ENCODE data around the gene TTC1. TPM values are rescaled to one million over a fixed set of nuclear protein-coding genes. Genes with fewer than 3 reads are reported as not detected.

TTC1 gene
- total RNA-seq, 4 donors from 2014 or later = 18.3 to 38.3 (median 33.5) TPM

DNA sequence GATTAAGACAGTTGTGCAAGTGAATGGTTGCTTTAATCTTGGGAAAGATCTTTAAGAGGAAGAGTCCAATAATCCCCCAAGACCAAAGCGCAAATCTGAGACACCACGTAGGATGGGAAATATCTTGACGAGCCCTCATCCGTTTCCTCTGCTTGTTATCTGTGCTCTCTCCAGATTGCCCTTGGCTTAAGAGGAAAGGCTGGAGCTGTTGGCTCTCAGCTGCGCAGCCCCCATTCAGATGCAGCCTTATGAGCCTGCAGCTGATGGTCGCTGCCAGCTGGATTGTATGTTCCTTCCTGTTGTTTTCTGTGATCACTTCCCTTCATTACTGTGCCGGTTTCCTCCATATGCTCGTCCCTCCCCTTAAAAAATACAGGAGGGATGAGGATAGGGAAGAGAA is 62.6 kb downstream of the TTC1 start:
- DNase-seq = no peak
- no peak for TF ChIP-seq POLR2A (IDR thresholded peaks at IDR 0.05)
- TF ChIP-seq, protein P1, sequence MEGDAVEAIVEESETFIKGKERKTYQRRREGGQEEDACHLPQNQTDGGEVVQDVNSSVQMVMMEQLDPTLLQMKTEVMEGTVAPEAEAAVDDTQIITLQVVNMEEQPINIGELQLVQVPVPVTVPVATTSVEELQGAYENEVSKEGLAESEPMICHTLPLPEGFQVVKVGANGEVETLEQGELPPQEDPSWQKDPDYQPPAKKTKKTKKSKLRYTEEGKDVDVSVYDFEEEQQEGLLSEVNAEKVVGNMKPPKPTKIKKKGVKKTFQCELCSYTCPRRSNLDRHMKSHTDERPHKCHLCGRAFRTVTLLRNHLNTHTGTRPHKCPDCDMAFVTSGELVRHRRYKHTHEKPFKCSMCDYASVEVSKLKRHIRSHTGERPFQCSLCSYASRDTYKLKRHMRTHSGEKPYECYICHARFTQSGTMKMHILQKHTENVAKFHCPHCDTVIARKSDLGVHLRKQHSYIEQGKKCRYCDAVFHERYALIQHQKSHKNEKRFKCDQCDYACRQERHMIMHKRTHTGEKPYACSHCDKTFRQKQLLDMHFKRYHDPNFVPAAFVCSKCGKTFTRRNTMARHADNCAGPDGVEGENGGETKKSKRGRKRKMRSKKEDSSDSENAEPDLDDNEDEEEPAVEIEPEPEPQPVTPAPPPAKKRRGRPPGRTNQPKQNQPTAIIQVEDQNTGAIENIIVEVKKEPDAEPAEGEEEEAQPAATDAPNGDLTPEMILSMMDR (IDR thresholded peaks at IDR 0.05) = no peak
- peaks cover 0 to 31% (median 0%) of the 10 kb centered on the region in 3 donors for H3K36me3 ChIP-seq
- H3K4me1 ChIP-seq = peaks cover 0 to 10% (median 0%) of the 10 kb centered on the region in 3 donors
- H3K4me3 ChIP-seq = no peak overlapping the region
- no peaks in the 10 kb centered on the region for H3K27me3 ChIP-seq
- 61 to 79% methylated on average over 7 to 8 of the region's 8 CpGs for WGBS, 2 donors
- H3K27ac ChIP-seq = no peak overlapping the region
- intact Hi-C loops (cut with DNase I) = no loop called here
- no peaks in the 10 kb centered on the region for H3K9me3 ChIP-seq

DNA sequence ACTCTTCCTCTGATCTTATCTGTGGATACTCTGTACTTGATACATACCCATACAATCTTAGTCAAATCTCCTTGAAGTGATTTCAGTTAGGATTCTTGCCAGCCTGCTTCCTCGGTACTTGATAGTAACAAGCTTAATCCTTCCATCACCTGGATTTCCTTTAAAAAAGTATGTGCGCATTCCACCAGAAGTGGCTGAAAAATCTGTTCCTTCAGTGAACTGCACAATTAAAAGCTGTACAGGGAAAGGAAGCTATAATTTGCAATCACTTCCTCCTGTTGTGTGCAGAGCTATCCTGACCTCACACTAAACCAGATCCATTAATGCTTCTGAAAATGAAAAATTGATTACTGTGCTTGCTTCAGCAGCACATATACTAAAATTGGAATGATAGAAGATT is 63.0 kb downstream of the TTC1 start:
- Histone ChIP-seq H3K27me3 (no peaks in the 10 kb centered on the region), H3K27ac (no peak overlapping the region), H3K4me3 (no peak overlapping the region), H3K36me3 (peaks cover 0 to 28% (median 0%) of the 10 kb centered on the region in 3 donors), H3K9me3 (no peaks in the 10 kb centered on the region), H3K4me1 (peaks cover 0 to 9% (median 0%) of the 10 kb centered on the region in 3 donors)
- intact Hi-C loops (cut with DNase I) = no loop called here
- no peak for TF ChIP-seq POLR2A (IDR thresholded peaks at IDR 0.05)
- TF ChIP-seq, protein P1 (IDR thresholded peaks at IDR 0.05) = no peak
- no peak for DNase-seq
- WGBS, 2 donors = 57 to 70% methylated on average over 2 of the region's 2 CpGs

- no peak overlapping the region for H3K27ac ChIP-seq
- no peak for DNase-seq
- intact Hi-C loops (cut with DNase I) = no loop called here
- no peak overlapping the region for H3K4me3 ChIP-seq
- peaks cover 0 to 9% (median 0%) of the 10 kb centered on the region in 3 donors for H3K4me1 ChIP-seq
- no peaks in the 10 kb centered on the region for H3K9me3 ChIP-seq
- H3K36me3 ChIP-seq = peaks cover 0 to 40% (median 0%) of the 10 kb centered on the region in 3 donors
- H3K27me3 ChIP-seq = no peaks in the 10 kb centered on the region
- TF ChIP-seq, protein P1 (IDR thresholded peaks at IDR 0.05) = no peak
- no peak for TF ChIP-seq POLR2A (IDR thresholded peaks at IDR 0.05)
Observed at GRCh38 chr5:160075073-160075472, 66.1 kb downstream of the TTC1 start.

- DNase-seq = no peak
- H3K4me3 ChIP-seq = no peak overlapping the region
- 69 to 92% methylated on average over 2 of the region's 2 CpGs for WGBS, 2 donors
- H3K27me3 ChIP-seq = no peaks in the 10 kb centered on the region
- peaks cover 0 to under 1% (median 0%) of the 10 kb centered on the region in 3 donors for H3K4me1 ChIP-seq
- H3K9me3 ChIP-seq = no peaks in the 10 kb centered on the region
- no peak overlapping the region for H3K27ac ChIP-seq
- intact Hi-C loops (cut with DNase I) = no loop called here
- peaks cover 0 to 40% (median 0%) of the 10 kb centered on the region in 3 donors for H3K36me3 ChIP-seq
- TF ChIP-seq, protein P1 (IDR thresholded peaks at IDR 0.05) = no peak
- TF ChIP-seq POLR2A (IDR thresholded peaks at IDR 0.05) = no peak
Observed at GRCh38 chr5:160076997-160077396, 68.1 kb downstream of the TTC1 start.

DNA sequence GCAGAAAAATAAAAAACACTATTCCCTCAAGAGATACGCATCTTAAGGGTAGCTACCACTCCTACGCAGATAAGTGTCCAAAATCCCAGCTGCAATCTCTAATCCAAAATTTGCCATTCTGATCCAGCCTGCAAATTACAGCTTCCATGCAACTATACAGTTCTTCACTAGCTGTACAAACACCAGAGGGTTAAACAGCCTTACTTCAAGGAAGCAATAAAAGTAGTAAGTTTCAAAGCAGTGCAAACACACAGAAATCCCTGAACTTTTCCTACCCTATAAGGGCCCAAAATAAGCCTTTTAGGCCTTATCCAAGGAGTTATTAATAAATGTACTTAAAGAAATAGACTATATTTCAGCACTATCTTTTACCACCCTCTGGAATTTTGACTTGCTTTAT is 70.8 kb downstream of the TTC1 start:
- no peak for TF ChIP-seq POLR2A (IDR thresholded peaks at IDR 0.05)
- TF ChIP-seq, protein P1 (IDR thresholded peaks at IDR 0.05) = no peak
- Histone ChIP-seq H3K27ac (no peak overlapping the region), H3K36me3 (peaks cover 0 to 27% (median 0%) of the 10 kb centered on the region in 3 donors), H3K9me3 (no peaks in the 10 kb centered on the region), H3K27me3 (no peaks in the 10 kb centered on the region), H3K4me1 (peaks cover 0 to 10% (median 3%) of the 10 kb centered on the region in 3 donors), H3K4me3 (no peak overlapping the region)
- DNase-seq = no peak
- WGBS, 2 donors = 92 to 95% methylated on average over 2 of the region's 2 CpGs
- intact Hi-C loops (cut with DNase I) = no loop called here

Data from esophagus squamous epithelium (tissue), 5 donors.